ENCODE data around the gene TEX19. TPM values are rescaled to one million over a fixed set of nuclear protein-coding genes. Genes with fewer than 3 reads are reported as not detected.

The TEX19 gene
- total and polyA plus RNA-seq, 2 of the 4 experiments (the other 2 are of a cell fraction) = under 0.01 to 0.03 TPM

GRCh38 chr17:82309656-82310570 is 49.1 kb upstream of the TEX19 start:
- POLR2A ChIA-PET (ENCODE audit: unreplicated experiment) = no interaction called here
- TF ChIP-seq BHLHE40 (IDR thresholded peaks at IDR 0.05; ENCODE audit: low read depth, low read length) = no peak
- no peak for TF ChIP-seq RAD21 (IDR thresholded peaks at IDR 0.05; ENCODE audit: low read length)
- TF ChIP-seq RFX5 (IDR thresholded peaks at IDR 0.05; ENCODE audit: low read depth, low read length) = no peak
- TF ChIP-seq CTCF (conservative IDR thresholded peaks at IDR 0.05; ENCODE audit: low read depth, low read length) = no peak
- TF ChIP-seq RCOR1 (IDR thresholded peaks at IDR 0.05; ENCODE audit: insufficient replicate concordance, low read length) = no peak
- no peak for TF ChIP-seq USF2 (IDR thresholded peaks at IDR 0.05; ENCODE audit: low read depth, low read length)
- TF ChIP-seq CEBPB (IDR thresholded peaks at IDR 0.05; ENCODE audit: low read depth, low read length) = no peak
- no peak for TF ChIP-seq ELK1 (IDR thresholded peaks at IDR 0.05; ENCODE audit: borderline replicate concordance, low read depth, low read length)
- TF ChIP-seq MAFK (IDR thresholded peaks at IDR 0.05; ENCODE audit: low read depth, low read length) = no peak
- no peak for TF ChIP-seq MXI1 (IDR thresholded peaks at IDR 0.05; ENCODE audit: borderline replicate concordance, low read depth, low read length)
- no peak for TF ChIP-seq CHD1 (IDR thresholded peaks at IDR 0.05; ENCODE audit: low read depth, low read length)
- no peak for TF ChIP-seq SMC3 (IDR thresholded peaks at IDR 0.05; ENCODE audit: low read depth, low read length)
- no peak for TF ChIP-seq FOS (IDR thresholded peaks at IDR 0.05; ENCODE audit: low read depth, low read length)
- TF ChIP-seq NFE2L2 (IDR thresholded peaks at IDR 0.05; ENCODE audit: low read depth, low read length) = no peak

More at GRCh38 chr17:82309656-82310570, 49.1 kb upstream of the TEX19 start:
- WGBS, 2 experiments (ENCODE audit: extremely low coverage in 2 of 2, insufficient read length in 1 of 2) = 79% methylated on average over 18 of the region's 27 CpGs; no CpG with 5 or more reads in 1 of the 2 experiments
- dilution Hi-C loops (cut with HindIII; ENCODE audit: low sequenced_read_pairs, unreplicated experiment) = no loop called here
- no peak for ATAC-seq (ENCODE audit: low read depth)
- H3K23ac ChIP-seq (ENCODE audit: low read depth, low read length) = no peak overlapping the region
- no peaks in the 10 kb centered on the region for H3K4me1 ChIP-seq (ENCODE audit: control insufficient read depth, insufficient read depth, low read length)
- H3K18ac ChIP-seq (ENCODE audit: low read depth, low read length) = no peak overlapping the region
- no peak overlapping the region for H3K14ac ChIP-seq (replicated peaks; ENCODE audit: low read depth, low read length)
- no peak overlapping the region for H2AK5ac ChIP-seq (ENCODE audit: low read depth, low read length)
- H3K4ac ChIP-seq (ENCODE audit: low read depth, low read length) = no peak overlapping the region
- H4K8ac ChIP-seq (ENCODE audit: low read depth in 2 of 2, low read length in 2 of 2) = no peak overlapping the region
- H3K9ac ChIP-seq (ENCODE audit: low read depth, low read length) = no peak overlapping the region
- DNase-seq = no peak
- no peak overlapping the region for H2BK20ac ChIP-seq (ENCODE audit: low read depth, low read length)
- H3K9me1 ChIP-seq (ENCODE audit: insufficient read depth, low read length) = no peaks in the 10 kb centered on the region
- peaks cover 41% of the 10 kb centered on the region for H3K27me3 ChIP-seq (ENCODE audit: control insufficient read depth, insufficient read depth, low read length)
- H2AK9ac ChIP-seq (replicated peaks; ENCODE audit: low read depth, low read length, poor library complexity) = no peak overlapping the region
- no peak overlapping the region for H2BK120ac ChIP-seq (ENCODE audit: low read depth, low read length)
- no peak overlapping the region for H3K4me3 ChIP-seq (ENCODE audit: insufficient read depth, low read depth, low read length)
- BruUV-seq (replicated peaks) = no TSS peak
- H3K36me3 ChIP-seq (ENCODE audit: control insufficient read depth, insufficient read depth, low read length) = no peaks in the 10 kb centered on the region
- H4K20me1 ChIP-seq (ENCODE audit: insufficient read depth, low read length) = 0 out of 2 replicates have a peak, but pooled peaks cover 4% of the 10 kb centered on the region
- intact Hi-C loops (cut with micrococcal nuclease) = no loop called here
- H3K9me3 ChIP-seq (ENCODE audit: control insufficient read depth, insufficient read depth, low read length) = no peaks in the 10 kb centered on the region
- no peak overlapping the region for H2BK5ac ChIP-seq (ENCODE audit: low read depth, low read length, poor library complexity, severe bottlenecking)
- H3K56ac ChIP-seq (ENCODE audit: extremely low read depth, insufficient read depth, low read length) = no peak overlapping the region
- no peaks in the 10 kb centered on the region for H3K79me1 ChIP-seq (ENCODE audit: low read depth in 1 of 2, low read length in 2 of 2)
- H4K5ac ChIP-seq (ENCODE audit: low read depth, low read length) = no peak overlapping the region
- H2AFZ ChIP-seq (replicated peaks; ENCODE audit: low read length, poor library complexity) = peak overlapping the region; percentile 32
- no peak overlapping the region for H4K91ac ChIP-seq (ENCODE audit: insufficient read depth, low read depth, low read length)
- H3K4me2 ChIP-seq (ENCODE audit: low read depth, low read length) = no peak overlapping the region
- no peak overlapping the region for H3K27ac ChIP-seq (ENCODE audit: insufficient read depth, low read length)
- no peak overlapping the region for H2BK15ac ChIP-seq (ENCODE audit: low read depth, low read length)
- CTCF ChIA-PET = no interaction called here
- in situ Hi-C loops (cut with MboI; ENCODE audit: low sequenced_read_pairs) = no loop called here

Data from IMR-90 (cell line).